Tibial nerve (tissue), 4 donors: ENCODE results near the gene DNAJB7.

ENCODE experiments used
- CTCF ChIP-seq, 5 experiments: fragments of 200-600 bp in 3 of 5; fragments of 450-650 bp in 2 of 5; sonication (generic) in 3 of 5; IDR thresholded peaks; one replicate each; pipeline ENCODE4 v1.5.1; 2016 to 2019; ENCODE audit warnings: antibody characterized with exemption in 5 of 5, mild to moderate bottlenecking in 3 of 5, moderate library complexity in 2 of 5
- EP300 ChIP-seq, 2 donors: sonication (generic); formaldehyde crosslinking; IDR thresholded peaks; one replicate each; pipeline ENCODE4 v1.6.1; 2017; ENCODE audit warnings: antibody characterized with exemption in 2 of 2, mild to moderate bottlenecking in 1 of 2
- POLR2A ChIP-seq, 2 donors: fragments of 450-650 bp; IDR thresholded peaks; one replicate each; pipeline ENCODE4 v1.6.1; 2017; ENCODE audit warnings: antibody characterized with exemption in 2 of 2, mild to moderate bottlenecking in 2 of 2, moderate library complexity in 2 of 2

- TF ChIP-seq POLR2A (IDR thresholded peaks at IDR 0.05) (no peak), CTCF (IDR thresholded peaks at IDR 0.05) (no peak), EP300 (IDR thresholded peaks at IDR 0.05) (no peak)
These were observed 44.2 kb downstream of the DNAJB7 start for GRCh38 chr22:40817737-40818136.
